Astrocyte of the spinal cord (primary cell): Measurements from ENCODE around the gene HEMK1.

Source experiments
- DNase-seq: peaks from one replicate; pipeline ENCODE4 v3.0.0; 2011; ENCODE audit warnings: low read depth, low spot score
- H3K4me3 ChIP-seq: 2 replicates; pipeline ENCODE4 v1.5.1; 2011; ENCODE audit warnings: low read depth, mild to moderate bottlenecking, low read length, moderate library complexity
- in situ Hi-C: cut with HindIII; loops from 2 replicates; pipeline ENCODE4 v1.10.0; 2017; ENCODE audit warnings: low sequenced_read_pairs
- TF ChIP-seq, protein P1 (sequence below): IDR thresholded peaks from 2 replicates; pipeline ENCODE4 v1.5.1; 2012; ENCODE audit warnings: low read depth, mild to moderate bottlenecking, low read length, inconsistent platforms

HEMK1 gene

GRCh38 chr3:50545781-50546180, 23.5 kb upstream of the HEMK1 start:
- no peak overlapping the region for H3K4me3 ChIP-seq
- in situ Hi-C loops = no loop called here
- TF ChIP-seq, protein P1, sequence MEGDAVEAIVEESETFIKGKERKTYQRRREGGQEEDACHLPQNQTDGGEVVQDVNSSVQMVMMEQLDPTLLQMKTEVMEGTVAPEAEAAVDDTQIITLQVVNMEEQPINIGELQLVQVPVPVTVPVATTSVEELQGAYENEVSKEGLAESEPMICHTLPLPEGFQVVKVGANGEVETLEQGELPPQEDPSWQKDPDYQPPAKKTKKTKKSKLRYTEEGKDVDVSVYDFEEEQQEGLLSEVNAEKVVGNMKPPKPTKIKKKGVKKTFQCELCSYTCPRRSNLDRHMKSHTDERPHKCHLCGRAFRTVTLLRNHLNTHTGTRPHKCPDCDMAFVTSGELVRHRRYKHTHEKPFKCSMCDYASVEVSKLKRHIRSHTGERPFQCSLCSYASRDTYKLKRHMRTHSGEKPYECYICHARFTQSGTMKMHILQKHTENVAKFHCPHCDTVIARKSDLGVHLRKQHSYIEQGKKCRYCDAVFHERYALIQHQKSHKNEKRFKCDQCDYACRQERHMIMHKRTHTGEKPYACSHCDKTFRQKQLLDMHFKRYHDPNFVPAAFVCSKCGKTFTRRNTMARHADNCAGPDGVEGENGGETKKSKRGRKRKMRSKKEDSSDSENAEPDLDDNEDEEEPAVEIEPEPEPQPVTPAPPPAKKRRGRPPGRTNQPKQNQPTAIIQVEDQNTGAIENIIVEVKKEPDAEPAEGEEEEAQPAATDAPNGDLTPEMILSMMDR = no peak
- DNase-seq = no peak

- H3K4me3 ChIP-seq = no peak overlapping the region
- TF ChIP-seq, protein P1 = no peak
- DNase-seq = no peak
- in situ Hi-C loops = no loop called here
Observed at GRCh38 chr3:50549226-50549625, 20.1 kb upstream of the HEMK1 start.

DNA sequence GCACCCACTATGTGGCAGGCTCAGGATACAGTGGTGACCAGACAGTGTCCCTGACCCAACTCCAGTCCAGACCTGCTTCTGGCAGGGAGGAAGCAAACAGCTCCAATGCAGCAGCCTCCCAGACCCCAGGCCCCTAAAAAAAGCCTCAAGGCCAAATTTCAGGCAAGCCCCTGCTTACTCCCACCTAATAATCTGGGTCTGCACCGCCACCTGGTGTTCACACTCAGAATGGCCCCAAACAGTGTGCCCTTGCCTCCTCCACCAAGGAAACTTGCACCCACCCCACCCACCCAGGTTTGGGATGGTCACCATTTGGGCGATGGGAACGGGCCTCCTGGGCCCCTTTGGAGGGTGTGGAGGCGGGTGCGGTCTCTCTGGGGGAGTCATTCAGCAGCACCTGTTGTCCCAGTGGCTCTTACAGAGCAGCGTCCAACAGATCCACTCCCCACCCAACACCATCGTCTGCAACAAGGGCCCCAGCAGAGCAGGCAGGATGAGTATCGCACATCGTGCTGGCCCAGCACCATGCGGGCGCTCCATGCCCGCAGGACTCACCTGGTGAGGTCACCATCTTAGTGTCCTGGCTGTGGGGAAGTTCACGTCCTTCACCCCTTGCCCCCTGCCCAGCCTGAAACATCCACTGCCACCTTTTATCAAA, 19.1 kb upstream of the HEMK1 start:
- in situ Hi-C loops = no loop called here
- TF ChIP-seq, protein P1 = peak; percentile 84
- no peak overlapping the region for H3K4me3 ChIP-seq
- DNase-seq = peak; percentile 13

DNA sequence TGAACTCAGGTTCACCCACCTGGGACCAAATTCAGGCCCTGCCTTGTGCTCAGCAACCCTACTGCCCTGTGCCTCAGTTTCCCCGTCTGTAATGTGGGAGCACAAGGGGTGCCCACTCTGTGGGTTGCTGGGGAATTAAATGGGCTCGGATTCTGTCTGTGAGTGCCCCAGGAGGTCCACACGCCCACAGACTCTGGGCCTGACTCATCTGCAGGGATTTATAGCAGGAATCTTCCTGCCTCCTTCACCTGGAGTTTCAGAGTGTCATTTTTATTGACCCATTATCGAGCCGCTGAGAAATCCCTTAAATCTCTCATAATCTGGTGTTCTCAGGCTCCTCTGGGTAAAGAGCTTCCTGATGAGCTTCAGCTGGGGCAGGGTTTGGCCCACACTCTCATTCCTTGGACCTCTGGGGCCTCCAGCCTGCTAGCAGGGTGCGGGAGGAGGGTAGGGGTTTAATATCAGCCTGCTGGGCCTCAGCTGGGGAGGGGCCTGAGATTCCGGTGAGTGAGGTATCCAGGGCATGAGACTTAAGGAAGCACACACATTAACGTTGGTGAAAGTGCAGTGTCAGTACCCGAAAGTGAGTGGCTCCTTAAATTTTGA, 18.2 kb upstream of the HEMK1 start:
- in situ Hi-C loops = no loop called here
- TF ChIP-seq, protein P1 = no peak
- H3K4me3 ChIP-seq = no peak overlapping the region
- DNase-seq = no peak

GRCh38 chr3:50551681-50552435, 17.5 kb upstream of the HEMK1 start:
- no peak overlapping the region for H3K4me3 ChIP-seq
- TF ChIP-seq, protein P1 = peak; percentile 3
- in situ Hi-C loops = no loop called here
- no peak for DNase-seq

- DNase-seq = no peak
- in situ Hi-C loops = no loop called here
- TF ChIP-seq, protein P1 = no peak
Observed at GRCh38 chr3:50552598-50552997, 16.7 kb upstream of the HEMK1 start.

More at GRCh38 chr3:50552598-50552997, 16.7 kb upstream of the HEMK1 start:
- no peak overlapping the region for H3K4me3 ChIP-seq
